GM18502 (cell line): Measurements from ENCODE around the gene ZDHHC11.
"Not testable (repeated sequence)": the region's sequence is repeated elsewhere in the genome, so short reads cannot be mapped to it uniquely, and the experiment has no call there.

ENCODE experiments used
- ATAC-seq: cut with Tn5 transposase; IDR thresholded peaks from one replicate; pipeline ENCODE4 v1.9.1; 2021; ENCODE audit warnings: mild to moderate bottlenecking; ENCODE audit not compliant: unreplicated experiment, poor library complexity

Gene ZDHHC11

GRCh38 chr5:880816-881550, 30.2 kb upstream of the ZDHHC11 start:
- ATAC-seq = no peak

GRCh38 chr5:878677-879076, 27.9 kb upstream of the ZDHHC11 start:
- ATAC-seq = not testable (repeated sequence)

- ATAC-seq = no peak
Measured at GRCh38 chr5:878125-878524, 27.3 kb upstream of the ZDHHC11 start.

GRCh38 chr5:876398-877365, 25.9 kb upstream of the ZDHHC11 start:
- ATAC-seq = no peak

- ATAC-seq = no peak
Measured at GRCh38 chr5:875931-876330, 25.1 kb upstream of the ZDHHC11 start.

GRCh38 chr5:873328-873727, 22.5 kb upstream of the ZDHHC11 start:
- ATAC-seq = no peak

GRCh38 chr5:872301-872700, 21.5 kb upstream of the ZDHHC11 start:
- no peak for ATAC-seq

GRCh38 chr5:871596-872298, 21.0 kb upstream of the ZDHHC11 start:
- no peak for ATAC-seq

GRCh38 chr5:870956-871355, 20.2 kb upstream of the ZDHHC11 start:
- no peak for ATAC-seq

- no peak for ATAC-seq
Measured at GRCh38 chr5:868428-869135, 17.8 kb upstream of the ZDHHC11 start.

- no peak for ATAC-seq
Measured at GRCh38 chr5:867300-867870, 16.6 kb upstream of the ZDHHC11 start.

GRCh38 chr5:865771-866170, 15.0 kb upstream of the ZDHHC11 start:
- no peak for ATAC-seq

- no peak for ATAC-seq
Measured at GRCh38 chr5:865168-865521, 14.4 kb upstream of the ZDHHC11 start.

GRCh38 chr5:864492-865167, 13.8 kb upstream of the ZDHHC11 start:
- ATAC-seq = no peak

- ATAC-seq = no peak
Measured at GRCh38 chr5:863244-863805, 12.5 kb upstream of the ZDHHC11 start.

GRCh38 chr5:862367-863243, 11.8 kb upstream of the ZDHHC11 start:
- ATAC-seq = no peak

GRCh38 chr5:861442-862366, 10.9 kb upstream of the ZDHHC11 start:
- ATAC-seq = no peak
